ENCODE measurements around the gene FUOM. TPM values are rescaled to one million over a fixed set of nuclear protein-coding genes. Genes with fewer than 3 reads are reported as not detected.
A peak's percentile ranks its signal among the peaks of the same experiment; 100 is the strongest.

The FUOM gene
- total and polyA plus RNA-seq, 10 of the 15 experiments (the other 5 are each of a cell fraction or from before 2014, with no cell fraction given) = 1.8 to 41.7 (median 25.6) TPM

DNA sequence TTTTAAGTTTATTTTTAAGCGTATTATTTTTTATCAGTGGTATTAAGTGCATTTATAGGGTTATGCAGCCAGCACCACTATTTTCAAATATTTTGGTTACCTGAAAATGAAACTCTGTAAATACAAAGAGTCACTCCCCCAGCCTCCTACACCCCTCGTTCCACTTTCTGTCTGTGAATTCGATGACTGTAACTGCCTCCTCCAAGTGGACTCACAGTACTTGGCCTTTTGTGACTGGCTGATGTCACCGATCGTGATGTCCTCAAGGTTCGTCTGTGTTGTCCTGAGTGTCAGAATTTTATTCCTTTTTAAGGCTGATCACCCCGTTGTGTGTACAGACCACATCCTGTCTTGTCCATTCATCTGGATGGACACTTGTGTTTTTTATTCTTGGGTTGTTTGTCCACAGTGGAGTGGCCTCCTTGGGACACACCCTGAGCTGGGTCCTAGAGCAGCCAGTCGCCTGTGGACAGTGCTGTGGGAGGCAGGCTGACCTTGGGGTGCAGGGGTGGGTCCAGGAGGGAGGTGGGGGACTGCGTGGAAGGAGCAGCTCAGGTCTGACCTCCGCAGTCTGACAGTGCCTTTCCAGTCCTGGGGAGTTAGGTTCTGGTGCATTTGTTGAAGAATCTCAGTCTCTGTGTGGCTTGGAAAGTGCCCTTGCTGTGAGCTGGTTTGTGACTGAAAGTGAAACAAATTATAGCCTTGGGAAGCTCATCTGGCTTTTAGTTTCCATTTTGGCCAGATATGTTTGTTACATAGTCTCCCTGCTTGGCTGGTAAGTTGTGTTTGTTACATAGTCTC lies 43.0 kb upstream of the FUOM start:
- H3K79me2 ChIP-seq (ENCODE audit: control insufficient read depth, insufficient read depth, low read length) = peaks cover 14% of the 10 kb centered on the region
- H3K4me3 ChIP-seq = peak overlapping the region; percentile 57
- no peaks in the 10 kb centered on the region for H3K27me3 ChIP-seq (replicated peaks in 1 of 2; ENCODE audit: control insufficient read depth in 2 of 2, insufficient read depth in 2 of 2, low read length in 1 of 2)
- peaks cover 27% of the 10 kb centered on the region for H3K4me1 ChIP-seq (ENCODE audit: control insufficient read depth, insufficient read depth, low read length)
- peaks cover 3% of the 10 kb centered on the region; the same call in 1 of the 2 replicates for H4K20me1 ChIP-seq (ENCODE audit: control insufficient read depth, insufficient read depth)
- H3K9me3 ChIP-seq (replicated peaks; ENCODE audit: control insufficient read depth, insufficient read depth, low read length) = no peaks in the 10 kb centered on the region
- peak; percentile 63 for DNase-seq (ENCODE audit: low read depth, low spot score)
- ChIA-PET POLR2A (interaction anchor here (1.5 to 1.8 kb wide), 2 partner anchors 11 to 23 kb away, joined by 4 to 17 read pairs; no protein-coding TSS in a partner anchor), RAD21 (ENCODE audit: unreplicated experiment) (interaction anchor here (0.7 to 1.3 kb wide), 7 partner anchors 10 to 71 kb away, joined by 3 to 16 read pairs (median 4); partner anchors contain the start of genes ECHS1, FUOM and PAOX), CTCF (interaction anchor here (0.7 to 1.3 kb wide), 4 partner anchors 13 to 94 kb away, joined by 3 to 7 read pairs (median 4); no protein-coding TSS in a partner anchor), SMC1A (ENCODE audit: uncharacterized antibody, unreplicated experiment) (interaction anchor here (1.0 to 2.7 kb wide), 6 partner anchors 11 to 71 kb away, joined by 3 to 21 read pairs (median 4); no protein-coding TSS in a partner anchor)
- intact Hi-C loops (cut with micrococcal nuclease; ENCODE audit: unreplicated experiment) = no loop called here
- in situ Hi-C loops (cut with MboI) = no loop called here
- peak overlapping the region; percentile 92 for H3K27ac ChIP-seq (ENCODE audit: control insufficient read depth, insufficient read depth)
- 34% methylated on average over 9 of the region's 10 CpGs for WGBS (ENCODE audit: insufficient coverage, insufficient replicate concordance, low lambda C conversion rate, missing lambda C conversion rate)
- FAIRE-seq = peak; percentile 98
- peak; percentile 91 for ATAC-seq
- BruUV-seq (replicated peaks) = TSS peak; percentile 28
- H3K4me2 ChIP-seq (ENCODE audit: control insufficient read depth, insufficient read depth) = peak overlapping the region; percentile 100
- TF ChIP-seq EGR1 (IDR thresholded peaks at IDR 0.05; ENCODE audit: borderline replicate concordance in 1 of 2, low read depth in 2 of 2, low read length in 2 of 2) (no peak), RAD21 (IDR thresholded peaks at IDR 0.05; ENCODE audit: insufficient read depth, low read depth, low read length) (no peak), RUNX3 (IDR thresholded peaks at IDR 0.05; ENCODE audit: low read length) (0 out of 2 replicates have a peak, but pooled peaks have one; percentile 3), RAD51 (IDR thresholded peaks at IDR 0.05) (no peak), JUNB (IDR thresholded peaks at IDR 0.05) (peak; percentile 45), MLLT1 (IDR thresholded peaks at IDR 0.05) (no peak), MXI1 (IDR thresholded peaks at IDR 0.05; ENCODE audit: low read depth, low read length) (0 out of 2 replicates have a peak, but pooled peaks have one; percentile 10)
- TF ChIP-seq, protein P1, sequence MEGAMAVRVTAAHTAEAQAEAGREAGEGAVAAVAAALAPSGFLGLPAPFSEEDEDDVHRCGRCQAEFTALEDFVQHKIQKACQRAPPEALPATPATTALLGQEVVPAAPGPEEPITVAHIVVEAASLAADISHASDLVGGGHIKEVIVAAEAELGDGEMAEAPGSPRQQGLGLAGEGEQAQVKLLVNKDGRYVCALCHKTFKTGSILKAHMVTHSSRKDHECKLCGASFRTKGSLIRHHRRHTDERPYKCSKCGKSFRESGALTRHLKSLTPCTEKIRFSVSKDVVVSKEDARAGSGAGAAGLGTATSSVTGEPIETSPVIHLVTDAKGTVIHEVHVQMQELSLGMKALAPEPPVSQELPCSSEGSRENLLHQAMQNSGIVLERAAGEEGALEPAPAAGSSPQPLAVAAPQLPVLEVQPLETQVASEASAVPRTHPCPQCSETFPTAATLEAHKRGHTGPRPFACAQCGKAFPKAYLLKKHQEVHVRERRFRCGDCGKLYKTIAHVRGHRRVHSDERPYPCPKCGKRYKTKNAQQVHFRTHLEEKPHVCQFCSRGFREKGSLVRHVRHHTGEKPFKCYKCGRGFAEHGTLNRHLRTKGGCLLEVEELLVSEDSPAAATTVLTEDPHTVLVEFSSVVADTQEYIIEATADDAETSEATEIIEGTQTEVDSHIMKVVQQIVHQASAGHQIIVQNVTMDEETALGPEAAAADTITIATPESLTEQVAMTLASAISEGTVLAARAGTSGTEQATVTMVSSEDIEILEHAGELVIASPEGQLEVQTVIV (IDR thresholded peaks at IDR 0.05; ENCODE audit: borderline replicate concordance, partially characterized antibody) = no peak
- H3K9ac ChIP-seq (ENCODE audit: control insufficient read depth, insufficient read depth, low read length) = peak overlapping the region; percentile 76
- no peak overlapping the region for H2AFZ ChIP-seq (ENCODE audit: control insufficient read depth, low read depth, low read length)
- H3K36me3 ChIP-seq (ENCODE audit: control insufficient read depth in 2 of 2, insufficient read depth in 2 of 2, low read length in 1 of 2) = peaks cover 15 to 19% of the 10 kb centered on the region in 2 experiments; a peak in 3 of 4 replicates
